GM23338 (cell line): ENCODE data around the gene KHDC3L. TPM values are rescaled to one million over a fixed set of nuclear protein-coding genes. Genes with fewer than 3 reads are reported as not detected.

Experiments used
- ATAC-seq: fragments of 200-7000 bp; cut with Tn5 transposase; 3 replicates; pipeline ENCODE4 v1.9.1; 2020
- DNase-seq: peaks from one replicate; pipeline ENCODE4 v3.0.0-alpha.2; 2015; ENCODE audit warnings: low spot score
- H2AFZ ChIP-seq: fragments of 200-600 bp; sonication (generic); 2 replicates; pipeline ENCODE4 v1.8.0; 2016; ENCODE audit warnings: antibody characterized with exemption, mild to moderate bottlenecking, moderate library complexity
- H3F3A ChIP-seq: fragments of 200-600 bp; sonication (generic); replicated peaks from 2 replicates; pipeline ENCODE4 v1.8.0; 2017; ENCODE audit warnings: antibody characterized with exemption, mixed run types, low read depth
- H3K27ac ChIP-seq: fragments of 200-600 bp; sonication (generic); 2 replicates; pipeline ENCODE4 v1.6.1; 2016; ENCODE audit warnings: low read depth
- H3K27me3 ChIP-seq: fragments of 200-600 bp; sonication (generic); 2 replicates; pipeline ENCODE4 v1.8.0; 2016; ENCODE audit warnings: mild to moderate bottlenecking, mixed run types, moderate library complexity; ENCODE audit not compliant: insufficient read depth
- H3K36me3 ChIP-seq: fragments of 200-600 bp; sonication (generic); 2 replicates; pipeline ENCODE4 v1.8.0; 2016; ENCODE audit warnings: mild to moderate bottlenecking; ENCODE audit not compliant: insufficient read depth
- H3K4me1 ChIP-seq: fragments of 200-600 bp; sonication (generic); 2 replicates; pipeline ENCODE4 v1.8.0; 2016; ENCODE audit warnings: mild to moderate bottlenecking, moderate library complexity; ENCODE audit not compliant: insufficient read depth
- H3K4me2 ChIP-seq: fragments of 200-600 bp; sonication (generic); 2 replicates; pipeline ENCODE4 v1.7.1; 2017; ENCODE audit warnings: mixed run types
- H3K4me3 ChIP-seq: fragments of 200-600 bp; sonication (generic); 2 replicates; pipeline ENCODE4 v1.6.1; 2016; ENCODE audit warnings: mixed run types
- H3K79me2 ChIP-seq: fragments of 200-600 bp; sonication (generic); replicated peaks from 2 replicates; pipeline ENCODE4 v1.8.0; 2017; ENCODE audit warnings: mild to moderate bottlenecking; ENCODE audit not compliant: insufficient read depth
- H3K9me2 ChIP-seq: fragments of 200-600 bp; sonication (generic); 2 replicates; pipeline ENCODE4 v1.8.0; 2017; ENCODE audit not compliant: insufficient read depth
- H4K20me1 ChIP-seq: fragments of 200-600 bp; sonication (generic); replicated peaks from 2 replicates; pipeline ENCODE4 v1.8.0; 2017; ENCODE audit warnings: mild to moderate bottlenecking; ENCODE audit not compliant: insufficient read depth
- H3K27ac Mint-ChIP-seq: 2 replicates; pipeline ENCODE4 v1.8.0; 2020; ENCODE audit warnings: inconsistent platforms, mild to moderate bottlenecking, moderate library complexity, mixed read lengths
- H3K27me3 Mint-ChIP-seq: 3 replicates; pipeline ENCODE4 v1.8.0; 2022; ENCODE audit warnings: low read depth, mild to moderate bottlenecking, moderate library complexity, mixed read lengths, inconsistent platforms; ENCODE audit not compliant: insufficient read depth, poor library complexity
- H3K36me3 Mint-ChIP-seq: 3 replicates; pipeline ENCODE4 v1.8.0; 2021; ENCODE audit warnings: low read depth, mild to moderate bottlenecking, inconsistent platforms, moderate library complexity, mixed read lengths
- H3K4me1 Mint-ChIP-seq: 3 replicates; pipeline ENCODE4 v1.8.0; 2020; ENCODE audit warnings: mild to moderate bottlenecking, inconsistent platforms, mixed read lengths
- H3K4me3 Mint-ChIP-seq: 3 replicates; pipeline ENCODE4 v1.8.0; 2021; ENCODE audit warnings: moderate library complexity, mild to moderate bottlenecking, inconsistent platforms, mixed read lengths
- H3K9me3 Mint-ChIP-seq: 3 replicates; pipeline ENCODE4 v1.8.0; 2020; ENCODE audit warnings: moderate library complexity, mild to moderate bottlenecking, inconsistent platforms, mixed read lengths
- CREB1 ChIP-seq: fragments of 250-450 bp; sonication (Bioruptor Pico); IDR thresholded peaks from 2 replicates; pipeline ENCODE4 v1.5.0; 2020; ENCODE audit warnings: low read depth, mild to moderate bottlenecking, moderate library complexity
- EZH2 ChIP-seq: fragments of 200-600 bp; sonication (generic); IDR thresholded peaks from one replicate; pipeline ENCODE4 v1.8.0; 2017; ENCODE audit warnings: antibody characterized with exemption, mild to moderate bottlenecking, low read depth; ENCODE audit not compliant: unreplicated experiment
- EZH2phosphoT487 ChIP-seq: fragments of 200-600 bp; sonication (generic); IDR thresholded peaks from one replicate; pipeline ENCODE4 v1.8.1; 2018; ENCODE audit warnings: antibody characterized with exemption; ENCODE audit not compliant: unreplicated experiment
- JUNB ChIP-seq: IDR thresholded peaks from one replicate; pipeline ENCODE4 v1.6.1; 2016; ENCODE audit warnings: antibody characterized with exemption; ENCODE audit not compliant: unreplicated experiment
- NANOG ChIP-seq: IDR thresholded peaks from 2 replicates; pipeline ENCODE4 v1.6.1; 2016; ENCODE audit warnings: antibody characterized with exemption, borderline replicate concordance
- POLR2AphosphoS5 ChIP-seq: IDR thresholded peaks from 2 replicates; pipeline ENCODE4 v1.6.1; 2016; ENCODE audit warnings: antibody characterized with exemption, low read depth
- STAT1 ChIP-seq: IDR thresholded peaks from one replicate; pipeline ENCODE4 v1.6.1; 2016; ENCODE audit warnings: antibody characterized with exemption; ENCODE audit not compliant: unreplicated experiment
- ZNF114 ChIP-seq: fragments of 250-450 bp; sonication (Bioruptor Pico); IDR thresholded peaks from 2 replicates; pipeline ENCODE4 v1.5.0; 2020; ENCODE audit warnings: mild to moderate bottlenecking, moderate library complexity
- ZNF331 ChIP-seq: fragments of 250-450 bp; sonication (Bioruptor Pico); IDR thresholded peaks from 2 replicates; pipeline ENCODE4 v1.5.0; 2020; ENCODE audit warnings: low read depth, mild to moderate bottlenecking, moderate library complexity
- polyA plus RNA-seq: library from polyadenylated mRNA; unstranded; fragments of >200 nt; fragmentation: Nextera tagmentation; extraction: Ambion mirVana; gene quantifications from 2 replicates; pipeline ENCODE4 v1.2.1, GENCODE V29; 2016
- total RNA-seq: library from RNA; depleted of rRNA; stranded (reverse); fragments of >200 nt; shearing (Covaris generic); gene quantifications from 2 replicates; pipeline ENCODE4 v1.2.3, GENCODE V29; 2014
- TF ChIP-seq, protein P1 (sequence below): IDR thresholded peaks from 2 replicates; pipeline ENCODE4 v1.6.1; 2016; ENCODE audit warnings: antibody characterized with exemption
- TF ChIP-seq, protein P2 (sequence below), 2 experiments: fragments of 200-600 bp in 1 of 2; sonication (generic) in 1 of 2; conservative IDR thresholded peaks; 2 replicates each; pipeline versions ENCODE4 v1.5.1 to v1.6.1; 2016 to 2017; ENCODE audit warnings: antibody characterized with exemption in 2 of 2, low read depth in 2 of 2, mild to moderate bottlenecking in 2 of 2, moderate library complexity in 1 of 2
- TF ChIP-seq, protein P3 (sequence below): fragments of 250-450 bp; sonication (Bioruptor Pico); IDR thresholded peaks from 2 replicates; pipeline ENCODE4 v1.5.0; 2020; ENCODE audit warnings: mild to moderate bottlenecking, moderate library complexity
- TF ChIP-seq, protein P4 (sequence below): IDR thresholded peaks from one replicate; pipeline ENCODE4 v1.6.1; 2018; ENCODE audit warnings: antibody characterized with exemption; ENCODE audit not compliant: unreplicated experiment

KHDC3L gene
- total and polyA plus RNA-seq, 2 experiments from 2014 or later = not detected

DNA sequence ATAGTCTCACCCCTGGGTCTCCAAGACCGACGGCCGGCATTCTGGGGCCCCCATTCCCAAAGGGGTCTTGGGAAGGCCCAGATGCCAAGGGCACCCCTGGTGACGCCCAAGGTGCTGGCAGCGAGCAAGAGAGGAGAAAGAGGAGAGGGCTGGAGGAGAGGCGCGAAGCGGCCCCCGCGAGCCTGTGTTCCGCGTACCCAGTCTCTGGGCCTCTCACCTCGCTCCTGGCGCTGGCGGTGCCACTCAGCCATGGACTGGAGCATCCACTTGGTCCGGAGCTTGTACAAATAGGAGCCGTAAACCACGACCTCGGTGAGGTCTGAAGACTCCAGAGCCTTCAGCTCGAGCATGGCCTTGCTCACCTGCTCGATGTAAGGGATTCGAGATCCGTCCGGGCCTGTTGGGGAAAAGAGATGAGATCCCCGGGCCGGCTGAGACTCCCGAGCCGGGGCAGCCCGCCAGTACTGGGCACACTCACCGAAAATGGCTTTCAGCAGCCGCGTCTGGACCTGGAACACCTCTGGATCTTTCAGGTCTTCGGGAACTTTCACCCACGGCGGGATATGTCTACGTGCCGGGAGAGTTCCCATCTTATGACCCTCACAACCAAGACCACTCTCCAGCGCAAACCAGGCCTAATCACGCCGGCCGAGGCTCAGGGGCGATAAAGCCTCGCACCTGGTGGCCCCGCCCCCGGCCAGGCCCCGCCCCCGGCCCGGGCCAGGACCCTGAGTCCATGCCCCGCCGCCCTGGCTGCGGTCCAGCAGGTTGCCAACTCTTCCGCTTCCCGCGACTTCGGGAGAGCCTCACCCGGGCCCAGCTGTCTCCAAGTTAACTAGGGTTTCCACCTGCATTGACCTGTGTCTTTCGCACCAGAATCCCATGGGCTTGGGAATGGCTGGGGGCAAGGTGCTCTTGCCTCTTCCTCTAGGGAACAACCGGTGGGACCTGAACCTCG is 8.5 kb upstream of the KHDC3L start, which contains the start of gene DPPA5:
TSS of gene DPPA5 (minus strand) at position 641 of the 958 bp plus-strand sequence. CDS start at position 590, 51 bp downstream.
- H3K9me3 Mint-ChIP-seq = peaks cover 4% of the 10 kb centered on the region; the same call in 1 of the 3 replicates
- TF ChIP-seq EZH2phosphoT487 = no peak
- no peak for TF ChIP-seq STAT1
- no peak for TF ChIP-seq CREB1 (CRISPR knock-in tag)
- TF ChIP-seq, protein P1, sequence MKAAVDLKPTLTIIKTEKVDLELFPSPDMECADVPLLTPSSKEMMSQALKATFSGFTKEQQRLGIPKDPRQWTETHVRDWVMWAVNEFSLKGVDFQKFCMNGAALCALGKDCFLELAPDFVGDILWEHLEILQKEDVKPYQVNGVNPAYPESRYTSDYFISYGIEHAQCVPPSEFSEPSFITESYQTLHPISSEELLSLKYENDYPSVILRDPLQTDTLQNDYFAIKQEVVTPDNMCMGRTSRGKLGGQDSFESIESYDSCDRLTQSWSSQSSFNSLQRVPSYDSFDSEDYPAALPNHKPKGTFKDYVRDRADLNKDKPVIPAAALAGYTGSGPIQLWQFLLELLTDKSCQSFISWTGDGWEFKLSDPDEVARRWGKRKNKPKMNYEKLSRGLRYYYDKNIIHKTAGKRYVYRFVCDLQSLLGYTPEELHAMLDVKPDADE = no peak
- TF ChIP-seq JUNB = no peak
- TF ChIP-seq, protein P2, sequence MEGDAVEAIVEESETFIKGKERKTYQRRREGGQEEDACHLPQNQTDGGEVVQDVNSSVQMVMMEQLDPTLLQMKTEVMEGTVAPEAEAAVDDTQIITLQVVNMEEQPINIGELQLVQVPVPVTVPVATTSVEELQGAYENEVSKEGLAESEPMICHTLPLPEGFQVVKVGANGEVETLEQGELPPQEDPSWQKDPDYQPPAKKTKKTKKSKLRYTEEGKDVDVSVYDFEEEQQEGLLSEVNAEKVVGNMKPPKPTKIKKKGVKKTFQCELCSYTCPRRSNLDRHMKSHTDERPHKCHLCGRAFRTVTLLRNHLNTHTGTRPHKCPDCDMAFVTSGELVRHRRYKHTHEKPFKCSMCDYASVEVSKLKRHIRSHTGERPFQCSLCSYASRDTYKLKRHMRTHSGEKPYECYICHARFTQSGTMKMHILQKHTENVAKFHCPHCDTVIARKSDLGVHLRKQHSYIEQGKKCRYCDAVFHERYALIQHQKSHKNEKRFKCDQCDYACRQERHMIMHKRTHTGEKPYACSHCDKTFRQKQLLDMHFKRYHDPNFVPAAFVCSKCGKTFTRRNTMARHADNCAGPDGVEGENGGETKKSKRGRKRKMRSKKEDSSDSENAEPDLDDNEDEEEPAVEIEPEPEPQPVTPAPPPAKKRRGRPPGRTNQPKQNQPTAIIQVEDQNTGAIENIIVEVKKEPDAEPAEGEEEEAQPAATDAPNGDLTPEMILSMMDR (conservative IDR thresholded peaks at IDR 0.05; ENCODE audit: low read depth in 2 of 2) = no peak
- no peak for TF ChIP-seq ZNF331 (CRISPR knock-in tag)
- TF ChIP-seq, protein P3, sequence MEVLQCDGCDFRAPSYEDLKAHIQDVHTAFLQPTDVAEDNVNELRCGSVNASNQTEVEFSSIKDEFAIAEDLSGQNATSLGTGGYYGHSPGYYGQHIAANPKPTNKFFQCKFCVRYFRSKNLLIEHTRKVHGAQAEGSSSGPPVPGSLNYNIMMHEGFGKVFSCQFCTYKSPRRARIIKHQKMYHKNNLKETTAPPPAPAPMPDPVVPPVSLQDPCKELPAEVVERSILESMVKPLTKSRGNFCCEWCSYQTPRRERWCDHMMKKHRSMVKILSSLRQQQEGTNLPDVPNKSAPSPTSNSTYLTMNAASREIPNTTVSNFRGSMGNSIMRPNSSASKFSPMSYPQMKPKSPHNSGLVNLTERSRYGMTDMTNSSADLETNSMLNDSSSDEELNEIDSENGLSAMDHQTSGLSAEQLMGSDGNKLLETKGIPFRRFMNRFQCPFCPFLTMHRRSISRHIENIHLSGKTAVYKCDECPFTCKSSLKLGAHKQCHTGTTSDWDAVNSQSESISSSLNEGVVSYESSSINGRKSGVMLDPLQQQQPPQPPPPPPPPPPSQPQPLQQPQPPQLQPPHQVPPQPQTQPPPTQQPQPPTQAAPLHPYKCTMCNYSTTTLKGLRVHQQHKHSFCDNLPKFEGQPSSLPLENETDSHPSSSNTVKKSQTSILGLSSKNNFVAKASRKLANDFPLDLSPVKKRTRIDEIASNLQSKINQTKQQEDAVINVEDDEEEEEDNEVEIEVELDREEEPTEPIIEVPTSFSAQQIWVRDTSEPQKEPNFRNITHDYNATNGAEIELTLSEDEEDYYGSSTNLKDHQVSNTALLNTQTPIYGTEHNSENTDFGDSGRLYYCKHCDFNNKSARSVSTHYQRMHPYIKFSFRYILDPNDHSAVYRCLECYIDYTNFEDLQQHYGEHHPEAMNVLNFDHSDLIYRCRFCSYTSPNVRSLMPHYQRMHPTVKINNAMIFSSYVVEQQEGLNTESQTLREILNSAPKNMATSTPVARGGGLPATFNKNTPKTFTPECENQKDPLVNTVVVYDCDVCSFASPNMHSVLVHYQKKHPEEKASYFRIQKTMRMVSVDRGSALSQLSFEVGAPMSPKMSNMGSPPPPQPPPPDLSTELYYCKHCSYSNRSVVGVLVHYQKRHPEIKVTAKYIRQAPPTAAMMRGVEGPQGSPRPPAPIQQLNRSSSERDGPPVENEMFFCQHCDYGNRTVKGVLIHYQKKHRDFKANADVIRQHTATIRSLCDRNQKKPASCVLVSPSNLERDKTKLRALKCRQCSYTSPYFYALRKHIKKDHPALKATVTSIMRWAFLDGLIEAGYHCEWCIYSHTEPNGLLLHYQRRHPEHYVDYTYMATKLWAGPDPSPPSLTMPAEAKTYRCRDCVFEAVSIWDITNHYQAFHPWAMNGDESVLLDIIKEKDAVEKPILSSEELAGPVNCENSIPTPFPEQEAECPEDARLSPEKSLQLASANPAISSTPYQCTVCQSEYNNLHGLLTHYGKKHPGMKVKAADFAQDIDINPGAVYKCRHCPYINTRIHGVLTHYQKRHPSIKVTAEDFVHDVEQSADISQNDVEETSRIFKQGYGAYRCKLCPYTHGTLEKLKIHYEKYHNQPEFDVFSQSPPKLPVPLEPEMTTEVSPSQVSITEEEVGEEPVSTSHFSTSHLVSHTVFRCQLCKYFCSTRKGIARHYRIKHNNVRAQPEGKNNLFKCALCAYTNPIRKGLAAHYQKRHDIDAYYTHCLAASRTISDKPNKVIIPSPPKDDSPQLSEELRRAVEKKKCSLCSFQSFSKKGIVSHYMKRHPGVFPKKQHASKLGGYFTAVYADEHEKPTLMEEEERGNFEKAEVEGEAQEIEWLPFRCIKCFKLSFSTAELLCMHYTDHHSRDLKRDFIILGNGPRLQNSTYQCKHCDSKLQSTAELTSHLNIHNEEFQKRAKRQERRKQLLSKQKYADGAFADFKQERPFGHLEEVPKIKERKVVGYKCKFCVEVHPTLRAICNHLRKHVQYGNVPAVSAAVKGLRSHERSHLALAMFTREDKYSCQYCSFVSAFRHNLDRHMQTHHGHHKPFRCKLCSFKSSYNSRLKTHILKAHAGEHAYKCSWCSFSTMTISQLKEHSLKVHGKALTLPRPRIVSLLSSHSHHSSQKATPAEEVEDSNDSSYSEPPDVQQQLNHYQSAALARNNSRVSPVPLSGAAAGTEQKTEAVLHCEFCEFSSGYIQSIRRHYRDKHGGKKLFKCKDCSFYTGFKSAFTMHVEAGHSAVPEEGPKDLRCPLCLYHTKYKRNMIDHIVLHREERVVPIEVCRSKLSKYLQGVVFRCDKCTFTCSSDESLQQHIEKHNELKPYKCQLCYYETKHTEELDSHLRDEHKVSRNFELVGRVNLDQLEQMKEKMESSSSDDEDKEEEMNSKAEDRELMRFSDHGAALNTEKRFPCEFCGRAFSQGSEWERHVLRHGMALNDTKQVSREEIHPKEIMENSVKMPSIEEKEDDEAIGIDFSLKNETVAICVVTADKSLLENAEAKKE = no peak
- TF ChIP-seq POLR2AphosphoS5 = no peak
- no peak for TF ChIP-seq EZH2
- no peak for TF ChIP-seq ZNF114 (CRISPR knock-in tag)
- TF ChIP-seq, protein P4, sequence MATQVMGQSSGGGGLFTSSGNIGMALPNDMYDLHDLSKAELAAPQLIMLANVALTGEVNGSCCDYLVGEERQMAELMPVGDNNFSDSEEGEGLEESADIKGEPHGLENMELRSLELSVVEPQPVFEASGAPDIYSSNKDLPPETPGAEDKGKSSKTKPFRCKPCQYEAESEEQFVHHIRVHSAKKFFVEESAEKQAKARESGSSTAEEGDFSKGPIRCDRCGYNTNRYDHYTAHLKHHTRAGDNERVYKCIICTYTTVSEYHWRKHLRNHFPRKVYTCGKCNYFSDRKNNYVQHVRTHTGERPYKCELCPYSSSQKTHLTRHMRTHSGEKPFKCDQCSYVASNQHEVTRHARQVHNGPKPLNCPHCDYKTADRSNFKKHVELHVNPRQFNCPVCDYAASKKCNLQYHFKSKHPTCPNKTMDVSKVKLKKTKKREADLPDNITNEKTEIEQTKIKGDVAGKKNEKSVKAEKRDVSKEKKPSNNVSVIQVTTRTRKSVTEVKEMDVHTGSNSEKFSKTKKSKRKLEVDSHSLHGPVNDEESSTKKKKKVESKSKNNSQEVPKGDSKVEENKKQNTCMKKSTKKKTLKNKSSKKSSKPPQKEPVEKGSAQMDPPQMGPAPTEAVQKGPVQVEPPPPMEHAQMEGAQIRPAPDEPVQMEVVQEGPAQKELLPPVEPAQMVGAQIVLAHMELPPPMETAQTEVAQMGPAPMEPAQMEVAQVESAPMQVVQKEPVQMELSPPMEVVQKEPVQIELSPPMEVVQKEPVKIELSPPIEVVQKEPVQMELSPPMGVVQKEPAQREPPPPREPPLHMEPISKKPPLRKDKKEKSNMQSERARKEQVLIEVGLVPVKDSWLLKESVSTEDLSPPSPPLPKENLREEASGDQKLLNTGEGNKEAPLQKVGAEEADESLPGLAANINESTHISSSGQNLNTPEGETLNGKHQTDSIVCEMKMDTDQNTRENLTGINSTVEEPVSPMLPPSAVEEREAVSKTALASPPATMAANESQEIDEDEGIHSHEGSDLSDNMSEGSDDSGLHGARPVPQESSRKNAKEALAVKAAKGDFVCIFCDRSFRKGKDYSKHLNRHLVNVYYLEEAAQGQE = no peak
- no peak for TF ChIP-seq NANOG
- H3K4me3 Mint-ChIP-seq = no peak within 1 kb of the TSS
- Histone ChIP-seq H3K79me2 (no peaks in the 10 kb centered on the region), H4K20me1 (no peaks in the 10 kb centered on the region), H3K27me3 (no peaks in the 10 kb centered on the region), H3K4me1 (peaks cover 23% of the 10 kb centered on the region), H3K36me3 (no peaks in the 10 kb centered on the region), H3F3A (0 out of 2 replicates have a peak, but pooled peaks cover 6% of the 10 kb centered on the region), H3K4me2 (no peak within 1 kb of the TSS), H3K4me3 (no peak within 1 kb of the TSS), H2AFZ (peak within 1 kb of the TSS; percentile 57; the same call in 1 of the 2 replicates), H3K9me2 (no peaks in the 10 kb centered on the region; the same call in 1 of the 2 replicates), H3K27ac (no peak within 1 kb of the TSS)
- H3K36me3 Mint-ChIP-seq = 0 out of 3 replicates have a peak, but pooled peaks cover 7% of the 10 kb centered on the region
- peaks cover 21% of the 10 kb centered on the region for H3K4me1 Mint-ChIP-seq
- DNase-seq (peak; percentile 50), ATAC-seq (no peak)
- no peak within 1 kb of the TSS for H3K27ac Mint-ChIP-seq
- H3K27me3 Mint-ChIP-seq = peaks cover 11% of the 10 kb centered on the region
